SK-N-MC (cell line): Measurements from ENCODE around the gene BCKDHB.

Source experiments
- EZH2 ChIP-seq: fragments of 200-600 bp; sonication (generic); IDR thresholded peaks from one replicate; pipeline ENCODE4 v1.6.1; 2017; ENCODE audit warnings: antibody characterized with exemption
- FOXP2 ChIP-seq: optimal IDR thresholded peaks from 2 replicates; pipeline ENCODE3; 2011; ENCODE audit warnings: mild to moderate bottlenecking, moderate library complexity; ENCODE audit not compliant: insufficient read depth; ENCODE audit errors: extremely low read length, control extremely low read depth
- POLR2AphosphoS5 ChIP-seq: IDR thresholded peaks from 2 replicates; pipeline ENCODE4 v1.6.1; 2012; ENCODE audit warnings: mild to moderate bottlenecking, low read depth, low read length, borderline replicate concordance

GRCh38 chr6:80215063-80215462, 108.6 kb downstream of the BCKDHB start:
- TF ChIP-seq POLR2AphosphoS5 (no peak), FOXP2 (no peak), EZH2 (no peak)
